ENCODE measurements around the gene TRIM65. TPM values are rescaled to one million over a fixed set of nuclear protein-coding genes. Genes with fewer than 3 reads are reported as not detected.

Gene TRIM65
- total RNA-seq, 1 donor from 2014 or later: 21.9 TPM

GRCh38 chr17:75927286-75927922, 30.7 kb upstream of the TRIM65 start:
- no peak for DNase-seq (ENCODE audit: low spot score in 2 of 2, unreplicated experiment in 2 of 2)
- peak; percentile 31 for TF ChIP-seq CTCF (IDR thresholded peaks at IDR 0.05; ENCODE audit: unreplicated experiment)
- H3K4me3 Mint-ChIP-seq: no peak overlapping the region
- no peaks in the 10 kb centered on the region for H3K27me3 Mint-ChIP-seq (ENCODE audit: low read depth)
- H3K4me1 Mint-ChIP-seq: no peaks in the 10 kb centered on the region
- peaks cover 7% of the 10 kb centered on the region for H3K36me3 Mint-ChIP-seq
- no peaks in the 10 kb centered on the region for H3K9me3 Mint-ChIP-seq
- H3K27ac Mint-ChIP-seq: no peak overlapping the region

DNA sequence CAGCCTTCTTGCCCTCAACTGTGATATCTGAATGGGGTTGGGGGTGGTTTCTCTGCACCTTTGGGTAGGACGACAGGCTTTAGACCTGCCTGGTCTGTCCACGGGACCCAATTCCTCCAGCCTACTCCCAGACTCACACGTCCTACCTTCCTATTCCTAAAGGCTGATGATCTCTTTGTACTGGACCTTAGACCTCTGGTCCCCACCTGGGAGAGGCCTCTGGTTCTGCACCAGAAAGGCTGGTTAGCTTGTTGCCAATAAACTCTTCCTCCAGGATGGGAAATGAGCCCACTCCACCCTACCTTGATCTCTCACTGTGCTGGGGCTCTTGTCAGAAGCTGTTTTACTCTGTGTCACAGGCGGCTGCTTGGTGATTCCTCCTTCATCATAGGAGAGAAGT, 29.7 kb upstream of the TRIM65 start:
- Mint-ChIP-seq H3K9me3 (no peaks in the 10 kb centered on the region), H3K27me3 (ENCODE audit: low read depth) (no peaks in the 10 kb centered on the region), H3K4me3 (no peak overlapping the region), H3K27ac (no peak overlapping the region), H3K36me3 (peaks cover 7% of the 10 kb centered on the region), H3K4me1 (no peaks in the 10 kb centered on the region)
- no peak for TF ChIP-seq CTCF (IDR thresholded peaks at IDR 0.05; ENCODE audit: unreplicated experiment)
- DNase-seq (ENCODE audit: low spot score in 2 of 2, unreplicated experiment in 2 of 2): no peak

DNA sequence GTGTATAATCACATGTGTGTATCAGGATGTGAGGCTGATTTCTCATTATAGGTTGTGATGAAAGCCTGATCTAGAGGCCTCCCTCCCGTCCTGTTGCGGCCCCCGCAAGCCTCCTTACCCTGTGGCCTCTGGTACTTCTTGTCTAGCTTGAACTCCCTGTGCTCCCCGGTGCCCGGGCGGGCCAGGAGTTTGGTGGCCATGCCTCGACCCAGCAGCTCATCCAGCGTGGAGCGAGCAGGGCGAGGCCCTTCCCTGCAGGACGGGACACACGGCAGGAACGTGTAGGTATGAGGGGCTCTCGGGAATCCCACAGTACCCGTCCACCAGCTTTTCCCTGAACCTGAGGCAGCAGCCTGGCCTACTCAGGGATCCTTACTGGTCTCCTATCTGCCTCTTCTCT, 29.2 kb upstream of the TRIM65 start:
- Mint-ChIP-seq H3K27me3 (ENCODE audit: low read depth) (no peaks in the 10 kb centered on the region), H3K9me3 (no peaks in the 10 kb centered on the region)

GRCh38 chr17:75925103-75925502, 28.4 kb upstream of the TRIM65 start:
- Mint-ChIP-seq H3K27ac (no peak overlapping the region), H3K9me3 (no peaks in the 10 kb centered on the region), H3K27me3 (ENCODE audit: low read depth) (no peaks in the 10 kb centered on the region), H3K4me3 (no peak overlapping the region), H3K4me1 (no peaks in the 10 kb centered on the region), H3K36me3 (peaks cover 7% of the 10 kb centered on the region)
- no peak for DNase-seq (ENCODE audit: low spot score in 2 of 2, unreplicated experiment in 2 of 2)
- no peak for TF ChIP-seq CTCF (IDR thresholded peaks at IDR 0.05; ENCODE audit: unreplicated experiment)

More for the DNA sequence above, 29.2 kb upstream of the TRIM65 start:
- H3K4me1 Mint-ChIP-seq: no peaks in the 10 kb centered on the region
- DNase-seq (ENCODE audit: low spot score in 2 of 2, unreplicated experiment in 2 of 2): no peak
- no peak overlapping the region for H3K4me3 Mint-ChIP-seq
- H3K36me3 Mint-ChIP-seq: peaks cover 7% of the 10 kb centered on the region
- H3K27ac Mint-ChIP-seq: no peak overlapping the region
- no peak for TF ChIP-seq CTCF (IDR thresholded peaks at IDR 0.05; ENCODE audit: unreplicated experiment)

- Mint-ChIP-seq H3K9me3 (no peaks in the 10 kb centered on the region), H3K4me1 (no peaks in the 10 kb centered on the region), H3K27ac (no peak overlapping the region), H3K36me3 (peaks cover 9% of the 10 kb centered on the region), H3K4me3 (no peak overlapping the region), H3K27me3 (ENCODE audit: low read depth) (no peaks in the 10 kb centered on the region)
- DNase-seq (ENCODE audit: low spot score in 2 of 2, unreplicated experiment in 2 of 2): no peak
- no peak for TF ChIP-seq CTCF (IDR thresholded peaks at IDR 0.05; ENCODE audit: unreplicated experiment)
Measured at GRCh38 chr17:75922963-75923874, 26.5 kb upstream of the TRIM65 start.
